IMR-90 (cell line): ENCODE measurements around the gene DDI2. TPM values are rescaled to one million over a fixed set of nuclear protein-coding genes. Genes with fewer than 3 reads are reported as not detected.

ENCODE experiments used
- ATAC-seq: fragments of 200-7000 bp; cut with Tn5 transposase; 2 replicates; pipeline ENCODE4 v1.9.1; 2020; ENCODE audit warnings: low read depth, mild to moderate bottlenecking, moderate library complexity
- BruUV-seq: library from RNA; stranded (reverse); fragments of 400-500 nt; replicated peaks from 2 replicates; lab custom pipeline; 2021; lab: Mats Ljungman, UMichigan
- CTCF ChIA-PET: fragments of 300-600 bp; formaldehyde crosslinking; extraction: SDS; loops from one replicate; lab custom pipeline; 2021; ENCODE audit warnings: antibody characterized with exemption; lab: Yijun Ruan, JAX
- POLR2A ChIA-PET: fragments of 300-600 bp; sonication (Branson Sonifier 250); formaldehyde crosslinking; loops from one replicate; lab custom pipeline; 2022; ENCODE audit warnings: antibody characterized with exemption; ENCODE audit not compliant: unreplicated experiment; lab: Charles Lee
- DNase-seq: peaks from one replicate; pipeline ENCODE4 v3.0.0; 2013
- H2AFZ ChIP-seq: replicated peaks from 2 replicates; pipeline ENCODE3; 2013; ENCODE audit warnings: low read length, mild to moderate bottlenecking; ENCODE audit not compliant: poor library complexity
- H2AK5ac ChIP-seq: 2 replicates; pipeline ENCODE4 v1.6.1; 2013; ENCODE audit warnings: low read depth, low read length, inconsistent platforms
- H2AK9ac ChIP-seq: replicated peaks from 2 replicates; pipeline ENCODE3; 2013; ENCODE audit warnings: mild to moderate bottlenecking, low read depth, low read length, moderate library complexity; ENCODE audit not compliant: poor library complexity
- H2BK120ac ChIP-seq: 2 replicates; pipeline ENCODE4 v1.6.1; 2013; ENCODE audit warnings: low read depth, low read length, inconsistent platforms
- H2BK15ac ChIP-seq: 3 replicates; pipeline ENCODE4 v1.6.1; 2013; ENCODE audit warnings: low read depth, low read length, inconsistent platforms
- H2BK20ac ChIP-seq: 2 replicates; pipeline ENCODE4 v1.6.1; 2013; ENCODE audit warnings: low read depth, mild to moderate bottlenecking, inconsistent platforms, low read length, moderate library complexity
- H2BK5ac ChIP-seq: 2 replicates; pipeline ENCODE4 v1.6.1; 2013; ENCODE audit warnings: mild to moderate bottlenecking, low read depth, low read length, inconsistent platforms; ENCODE audit not compliant: poor library complexity, severe bottlenecking
- H3K14ac ChIP-seq: replicated peaks from 2 replicates; pipeline ENCODE4 v1.6.1; 2013; ENCODE audit warnings: low read depth, low read length, inconsistent platforms
- H3K18ac ChIP-seq: 2 replicates; pipeline ENCODE4 v1.6.1; 2013; ENCODE audit warnings: low read depth, low read length, control low read depth
- H3K23ac ChIP-seq: 2 replicates; pipeline ENCODE4 v1.6.1; 2013; ENCODE audit warnings: low read depth, low read length, inconsistent platforms
- H3K27ac ChIP-seq: 2 replicates; pipeline ENCODE4 v1.5.1; 2013; ENCODE audit warnings: mild to moderate bottlenecking, control low read depth, low read length; ENCODE audit not compliant: insufficient read depth
- H3K27me3 ChIP-seq: 2 replicates; pipeline ENCODE4 v1.6.1; 2013; ENCODE audit warnings: low read length; ENCODE audit not compliant: control insufficient read depth, insufficient read depth
- H3K36me3 ChIP-seq: 2 replicates; pipeline ENCODE4 v1.6.1; 2013; ENCODE audit warnings: low read length, mixed read lengths; ENCODE audit not compliant: control insufficient read depth, insufficient read depth
- H3K4ac ChIP-seq: 2 replicates; pipeline ENCODE4 v1.6.1; 2013; ENCODE audit warnings: low read depth, low read length, inconsistent platforms
- H3K4me1 ChIP-seq: 2 replicates; pipeline ENCODE4 v1.6.1; 2013; ENCODE audit warnings: low read length, mixed read lengths; ENCODE audit not compliant: control insufficient read depth, insufficient read depth
- H3K4me2 ChIP-seq: 2 replicates; pipeline ENCODE4 v1.6.1; 2013; ENCODE audit warnings: low read depth, mild to moderate bottlenecking, control low read depth, low read length, moderate library complexity
- H3K4me3 ChIP-seq: 2 replicates; pipeline ENCODE4 v1.5.1; 2013; ENCODE audit warnings: low read depth, mild to moderate bottlenecking, control low read depth, low read length, moderate library complexity; ENCODE audit not compliant: insufficient read depth
- H3K56ac ChIP-seq: 2 replicates; pipeline ENCODE4 v1.6.1; 2013; ENCODE audit warnings: low read length, inconsistent platforms; ENCODE audit not compliant: insufficient read depth; ENCODE audit errors: extremely low read depth
- H3K79me1 ChIP-seq, 2 experiments: 2 replicates each; pipeline ENCODE4 v1.6.1; 2013; ENCODE audit warnings: low read length in 2 of 2, inconsistent platforms in 1 of 2, low read depth in 1 of 2
- H3K9ac ChIP-seq: 2 replicates; pipeline ENCODE4 v1.6.1; 2013; ENCODE audit warnings: low read depth, low read length, control low read depth
- H3K9me1 ChIP-seq: 2 replicates; pipeline ENCODE4 v1.6.1; 2013; ENCODE audit warnings: low read length, inconsistent platforms; ENCODE audit not compliant: insufficient read depth
- H3K9me3 ChIP-seq: 2 replicates; pipeline ENCODE4 v1.6.1; 2013; ENCODE audit warnings: low read length; ENCODE audit not compliant: control insufficient read depth, insufficient read depth
- H4K20me1 ChIP-seq: 2 replicates; pipeline ENCODE4 v1.6.1; 2013; ENCODE audit warnings: low read length, inconsistent platforms; ENCODE audit not compliant: insufficient read depth
- H4K5ac ChIP-seq: 2 replicates; pipeline ENCODE4 v1.6.1; 2013; ENCODE audit warnings: mild to moderate bottlenecking, low read depth, low read length, control low read depth
- H4K8ac ChIP-seq, 2 experiments: 2 replicates each; pipeline ENCODE4 v1.6.1; 2013; ENCODE audit warnings: low read depth in 2 of 2, low read length in 2 of 2, control low read depth in 1 of 2, inconsistent platforms in 1 of 2
- H4K91ac ChIP-seq: 2 replicates; pipeline ENCODE4 v1.6.1; 2013; ENCODE audit warnings: low read depth, low read length, inconsistent platforms; ENCODE audit not compliant: insufficient read depth
- BHLHE40 ChIP-seq: fragments of 150-350 bp; IDR thresholded peaks from 2 replicates; pipeline ENCODE4 v1.6.1; 2016; ENCODE audit warnings: mild to moderate bottlenecking, low read depth, low read length
- CEBPB ChIP-seq: IDR thresholded peaks from 2 replicates; pipeline ENCODE4 v1.6.1; 2012; ENCODE audit warnings: low read depth, low read length, improper control_type of control experiment
- CHD1 ChIP-seq: IDR thresholded peaks from 2 replicates; pipeline ENCODE4 v1.6.1; 2012; ENCODE audit warnings: low read depth, low read length, improper control_type of control experiment
- ELK1 ChIP-seq: fragments of 150-350 bp; IDR thresholded peaks from 2 replicates; pipeline ENCODE4 v1.6.1; 2016; ENCODE audit warnings: low read depth, mild to moderate bottlenecking, low read length, moderate library complexity, borderline replicate concordance
- FOS ChIP-seq: fragments of 150-350 bp; IDR thresholded peaks from 2 replicates; pipeline ENCODE4 v1.6.1; 2016; ENCODE audit warnings: low read depth, low read length
- MAFK ChIP-seq: IDR thresholded peaks from 2 replicates; pipeline ENCODE4 v1.6.1; 2012; ENCODE audit warnings: low read depth, low read length, improper control_type of control experiment
- MAZ ChIP-seq: IDR thresholded peaks from 2 replicates; pipeline ENCODE4 v1.6.1; 2012; ENCODE audit warnings: low read depth, mild to moderate bottlenecking, low read length, improper control_type of control experiment, moderate library complexity, borderline replicate concordance
- MXI1 ChIP-seq: IDR thresholded peaks from 2 replicates; pipeline ENCODE4 v1.6.1; 2012; ENCODE audit warnings: low read depth, mild to moderate bottlenecking, low read length, moderate library complexity, borderline replicate concordance
- NFE2L2 ChIP-seq: fragments of 150-350 bp; IDR thresholded peaks from 2 replicates; pipeline ENCODE4 v1.6.1; 2016; ENCODE audit warnings: low read depth, mild to moderate bottlenecking, low read length
- POLR2A ChIP-seq: IDR thresholded peaks from 2 replicates; pipeline ENCODE4 v1.6.1; 2012; ENCODE audit warnings: mild to moderate bottlenecking, low read depth, low read length
- RAD21 ChIP-seq: IDR thresholded peaks from 2 replicates; pipeline ENCODE4 v1.6.1; 2012; ENCODE audit warnings: low read length, improper control_type of control experiment
- RCOR1 ChIP-seq: IDR thresholded peaks from 2 replicates; pipeline ENCODE4 v1.6.1; 2012; ENCODE audit warnings: mild to moderate bottlenecking, low read length, improper control_type of control experiment; ENCODE audit not compliant: insufficient replicate concordance
- SMC3 ChIP-seq: fragments of 150-350 bp; IDR thresholded peaks from 2 replicates; pipeline ENCODE4 v1.6.1; 2016; ENCODE audit warnings: low read depth, mild to moderate bottlenecking, antibody characterized with exemption, low read length, moderate library complexity
- USF2 ChIP-seq: fragments of 150-350 bp; IDR thresholded peaks from 2 replicates; pipeline ENCODE4 v1.6.1; 2017; ENCODE audit warnings: mild to moderate bottlenecking, antibody characterized with exemption, low read length, low read depth
- WGBS, 2 experiments: methylation state at CpG; one replicate each; pipeline versions ENCODE4 v1.1.5 to v1.1.7; 2013; ENCODE audit warnings: missing lambda C conversion rate in 2 of 2; ENCODE audit not compliant: insufficient read length in 1 of 2; ENCODE audit errors: extremely low coverage in 2 of 2; 5-methylcytosine and 5-hydroxymethylcytosine counted together
- dilution Hi-C: fragments of 300-500 bp; cut with HindIII; formaldehyde crosslinking; loops from one replicate; pipeline ENCODE4 v1.14.3; 2018; ENCODE audit warnings: low sequenced_read_pairs; ENCODE audit not compliant: unreplicated experiment
- in situ Hi-C: fragments of 300-500 bp; cut with MboI; formaldehyde crosslinking; loops from 3 replicates; pipeline ENCODE4 v1.14.3; 2019; ENCODE audit warnings: low sequenced_read_pairs, inconsistent platforms, mixed read lengths
- intact Hi-C: fragments of 100-400 bp; cut with micrococcal nuclease; formaldehyde crosslinking; loops from 2 replicates; pipeline ENCODE4 v1.10.0; 2022
- polyA plus RNA-seq, 3 experiments: library from polyadenylated mRNA; depleted of rRNA; stranded (reverse); fragments of >200 nt; gene quantifications; 2 replicates each; pipeline ENCODE4 v1.2.3, GENCODE V29; 2012; ENCODE audit warnings: low replicate concordance in 1 of 3
- total RNA-seq: library from RNA; depleted of rRNA; stranded (reverse); fragments of >200 nt; gene quantifications from 2 replicates; pipeline ENCODE4 v1.2.3, GENCODE V29; 2012

The DDI2 gene
- total and polyA plus RNA-seq, 2 of the 4 experiments (the other 2 are of a cell fraction), result 6.0 to 13.4 TPM

- no peaks in the 10 kb centered on the region; a peak in 1 of 4 replicates for H3K79me1 ChIP-seq
- H3K9ac ChIP-seq, result peak overlapping the region; percentile 65
- H3K14ac ChIP-seq, result peak overlapping the region; percentile 88
- H3K27ac ChIP-seq, result peak overlapping the region; percentile 36
- H3K56ac ChIP-seq, result 0 out of 2 replicates have a peak overlapping the region, but pooled peaks have one; percentile 20
- H3K4me1 ChIP-seq, result no peaks in the 10 kb centered on the region
- ChIA-PET CTCF (interaction anchor here (1.2 kb wide), 1 partner anchor 15 kb away, joined by 3 read pairs; no protein-coding TSS in a partner anchor), POLR2A (interaction anchor here (0.6 to 1.0 kb wide), 2 partner anchors 22 to 109 kb away, joined by 3 to 7 read pairs; no protein-coding TSS in a partner anchor)
- 3% methylated on average over 46 of the region's 56 CpGs; no CpG with 5 or more reads in 1 of the 2 experiments for WGBS, 2 experiments
- no peak overlapping the region for H2BK120ac ChIP-seq
- no peaks in the 10 kb centered on the region for H3K27me3 ChIP-seq
- dilution Hi-C loops, result no loop called here
- H3K18ac ChIP-seq, result peak overlapping the region; percentile 21; the same call in 1 of the 2 replicates
- intact Hi-C loops, result no loop called here
- BruUV-seq, result no TSS peak
- no peaks in the 10 kb centered on the region for H3K36me3 ChIP-seq
- peak; percentile 92 for DNase-seq
- peak overlapping the region; percentile 82 for H3K23ac ChIP-seq
- H3K9me1 ChIP-seq, result 0 out of 2 replicates have a peak, but pooled peaks cover 3% of the 10 kb centered on the region
- H4K8ac ChIP-seq, result peak overlapping the region; percentile 94 to 95
- peak; percentile 97 for ATAC-seq
- no peak overlapping the region for H2BK20ac ChIP-seq
- peak overlapping the region; percentile 77 for H2AK9ac ChIP-seq
- peak overlapping the region; percentile 46; the same call in 1 of the 2 replicates for H2AK5ac ChIP-seq
- H2BK15ac ChIP-seq, result 0 out of 3 replicates have a peak overlapping the region, but pooled peaks have one; percentile 36
- peak overlapping the region; percentile 83 for H4K91ac ChIP-seq
- peak overlapping the region; percentile 21 for H2BK5ac ChIP-seq
- H3K4me3 ChIP-seq, result peak overlapping the region; percentile 50
- no peaks in the 10 kb centered on the region for H3K9me3 ChIP-seq
- TF ChIP-seq MXI1 (no peak), SMC3 (no peak), MAZ (no peak), POLR2A (no peak), USF2 (peak; percentile 100), MAFK (no peak), NFE2L2 (no peak), FOS (peak; percentile 96), RCOR1 (no peak), ELK1 (no peak), BHLHE40 (peak; percentile 86), CHD1 (no peak), RAD21 (no peak), CEBPB (peak; percentile 67; the same call in 1 of the 2 replicates)
- in situ Hi-C loops, result no loop called here
- peak overlapping the region; percentile 59 for H3K4ac ChIP-seq
- H4K5ac ChIP-seq, result peak overlapping the region; percentile 81
- no peaks in the 10 kb centered on the region for H4K20me1 ChIP-seq
- H2AFZ ChIP-seq, result peak overlapping the region; percentile 98
- H3K4me2 ChIP-seq, result peak overlapping the region; percentile 84
Observed at GRCh38 chr1:15603050-15603965, 13.9 kb upstream of the DDI2 start.
